Parathyroid adenoma (tissue), 2 donors: ENCODE results near the gene RXFP4.

ENCODE experiments used
- H2AFZ ChIP-seq: fragments of 300-600 bp; sonication (generic); one replicate; pipeline ENCODE4 v1.7.0; 2017; ENCODE audit warnings: antibody characterized with exemption, mild to moderate bottlenecking
- H3K27ac ChIP-seq: fragments of 300-600 bp; sonication (generic); one replicate; pipeline ENCODE4 v1.7.0; 2017
- H3K27me3 ChIP-seq: fragments of 300-600 bp; sonication (generic); one replicate; pipeline ENCODE4 v1.7.0; 2017; ENCODE audit warnings: low read length; ENCODE audit not compliant: control insufficient read depth, insufficient read depth
- H3K36me3 ChIP-seq: fragments of 300-600 bp; sonication (generic); one replicate; pipeline ENCODE4 v1.7.0; 2017; ENCODE audit warnings: low read length; ENCODE audit not compliant: control insufficient read depth, insufficient read depth
- H3K4me1 ChIP-seq: fragments of 300-600 bp; sonication (generic); one replicate; pipeline ENCODE4 v1.7.0; 2017; ENCODE audit warnings: control low read depth
- H3K4me2 ChIP-seq: fragments of 300-600 bp; sonication (generic); one replicate; pipeline ENCODE4 v1.7.0; 2017; ENCODE audit warnings: low read length
- H3K4me3 ChIP-seq: fragments of 300-600 bp; sonication (generic); one replicate; pipeline ENCODE4 v1.7.0; 2017; ENCODE audit warnings: low read depth, low read length
- H3K79me2 ChIP-seq: fragments of 300-600 bp; sonication (generic); one replicate; pipeline ENCODE4 v1.7.0; 2017; ENCODE audit warnings: control low read depth
- H3K9ac ChIP-seq: fragments of 300-600 bp; sonication (generic); one replicate; pipeline ENCODE4 v1.7.0; 2017; ENCODE audit warnings: mild to moderate bottlenecking
- H3K9me3 ChIP-seq: fragments of 300-600 bp; sonication (generic); one replicate; pipeline ENCODE4 v1.7.0; 2017; ENCODE audit warnings: low read length; ENCODE audit not compliant: control insufficient read depth
- CTCF ChIP-seq: fragments of 300-600 bp; sonication (generic); IDR thresholded peaks from one replicate; pipeline ENCODE4 v1.7.0; 2017; ENCODE audit warnings: antibody characterized with exemption, mild to moderate bottlenecking
- donor health status: primary hyperparathyroidism.

Gene RXFP4

GRCh38 chr1:155990005-155990739 is 48.7 kb downstream of the RXFP4 start:
- no peak overlapping the region for H3K4me3 ChIP-seq
- H3K9me3 ChIP-seq, result no peaks in the 10 kb centered on the region
- no peak for TF ChIP-seq CTCF
- H2AFZ ChIP-seq, result no peak overlapping the region
- H3K4me1 ChIP-seq, result no peaks in the 10 kb centered on the region
- H3K27ac ChIP-seq, result no peak overlapping the region
- no peaks in the 10 kb centered on the region for H3K27me3 ChIP-seq
- H3K79me2 ChIP-seq, result no peaks in the 10 kb centered on the region
- no peak overlapping the region for H3K4me2 ChIP-seq
- H3K36me3 ChIP-seq, result no peaks in the 10 kb centered on the region
- H3K9ac ChIP-seq, result no peak overlapping the region
